HepG2 (cell line): ENCODE measurements around the gene PCBP4. TPM values are rescaled to one million over a fixed set of nuclear protein-coding genes. Genes with fewer than 3 reads are reported as not detected.

ENCODE experiments used
- ARID2 ChIP-seq: sonication (generic); formaldehyde crosslinking; IDR thresholded peaks from 2 replicates; pipeline ENCODE4 v1.8.1; 2022; ENCODE audit warnings: mild to moderate bottlenecking, missing genetic modification reagents, borderline replicate concordance
- HIVEP1 ChIP-seq: sonication (generic); formaldehyde crosslinking; IDR thresholded peaks from 2 replicates; pipeline ENCODE4 v1.4.0; 2020; ENCODE audit warnings: mild to moderate bottlenecking, missing genetic modification reagents
- MAF1 ChIP-seq: sonication (generic); formaldehyde crosslinking; IDR thresholded peaks from 2 replicates; pipeline ENCODE4 v1.5.0; 2020; ENCODE audit warnings: missing genetic modification reagents, borderline replicate concordance
- MAFK ChIP-seq, 2 experiments: IDR thresholded peaks in 1 of 2; conservative IDR thresholded peaks in 1 of 2; 2 replicates each; pipeline ENCODE4 v1.6.1; 2011; ENCODE audit warnings: improper control_type of control experiment in 2 of 2, low read length in 2 of 2
- NAIF1 ChIP-seq: sonication (generic); formaldehyde crosslinking; IDR thresholded peaks from 2 replicates; pipeline ENCODE4 v1.5.0; 2020; ENCODE audit warnings: mild to moderate bottlenecking, missing genetic modification reagents, borderline replicate concordance
- NFAT5 ChIP-seq: sonication (generic); formaldehyde crosslinking; IDR thresholded peaks from 2 replicates; pipeline ENCODE4 v1.4.0; 2020; ENCODE audit warnings: missing genetic modification reagents
- RBAK ChIP-seq: sonication (generic); formaldehyde crosslinking; IDR thresholded peaks from 2 replicates; pipeline ENCODE4 v1.5.1; 2020; ENCODE audit warnings: mild to moderate bottlenecking, missing genetic modification reagents
- REPIN1 ChIP-seq: sonication (generic); formaldehyde crosslinking; IDR thresholded peaks from 2 replicates; pipeline ENCODE4 v1.8.0; 2022; ENCODE audit warnings: missing genetic modification reagents, low read depth, mild to moderate bottlenecking, borderline replicate concordance
- SP140L ChIP-seq: sonication (generic); formaldehyde crosslinking; IDR thresholded peaks from 2 replicates; pipeline ENCODE4 v1.4.0; 2020; ENCODE audit warnings: missing genetic modification reagents, borderline replicate concordance
- SP5 ChIP-seq: IDR thresholded peaks from 2 replicates; pipeline ENCODE4 v1.6.1; 2016; ENCODE audit warnings: low read depth, borderline replicate concordance
- TGIF2 ChIP-seq: IDR thresholded peaks from 2 replicates; pipeline ENCODE4 v1.6.1; 2016; ENCODE audit warnings: control low read depth, missing compliant biosample characterization
- THYN1 ChIP-seq: sonication (generic); formaldehyde crosslinking; IDR thresholded peaks from 2 replicates; pipeline ENCODE4 v1.8.1; 2023; ENCODE audit warnings: low read depth, mild to moderate bottlenecking, moderate library complexity, missing genetic modification reagents, borderline replicate concordance
- ZIK1 ChIP-seq: sonication (generic); formaldehyde crosslinking; IDR thresholded peaks from 2 replicates; pipeline ENCODE4 v1.5.0; 2020; ENCODE audit warnings: mild to moderate bottlenecking, low read depth, missing genetic modification reagents, borderline replicate concordance
- ZMYM3 ChIP-seq: sonication (generic); formaldehyde crosslinking; IDR thresholded peaks from 2 replicates; pipeline ENCODE4 v1.5.1; 2020; ENCODE audit warnings: mild to moderate bottlenecking, missing genetic modification reagents
- ZNF230 ChIP-seq: sonication (generic); formaldehyde crosslinking; IDR thresholded peaks from 2 replicates; pipeline ENCODE4 v1.4.0; 2020; ENCODE audit warnings: mild to moderate bottlenecking, missing genetic modification reagents
- ZNF30 ChIP-seq: sonication (generic); formaldehyde crosslinking; IDR thresholded peaks from 2 replicates; pipeline ENCODE4 v1.5.0; 2020; ENCODE audit warnings: mild to moderate bottlenecking, missing genetic modification reagents
- ZNF451 ChIP-seq: sonication (generic); formaldehyde crosslinking; IDR thresholded peaks from 2 replicates; pipeline ENCODE4 v1.5.0; 2020; ENCODE audit warnings: mild to moderate bottlenecking, missing genetic modification reagents
- ZNF570 ChIP-seq: sonication (generic); formaldehyde crosslinking; IDR thresholded peaks from 2 replicates; pipeline ENCODE4 v1.4.0; 2020; ENCODE audit warnings: mild to moderate bottlenecking, missing genetic modification reagents, borderline replicate concordance
- polyA plus RNA-seq, 8 experiments: library from polyadenylated mRNA; depleted of rRNA in 3 of 8; stranded (reverse) in 7 of 8; unstranded in 1 of 8; fragments of >200 nt; fragmentation: Illumina TruSeq in 4 of 8; extraction: Trizol in 4 of 8; gene quantifications; 2 replicates each; pipeline versions ENCODE4 v1.2.1 to v1.2.3, GENCODE V29; 2011 to 2016; ENCODE audit warnings: low read depth in 4 of 8, missing spikeins in 1 of 8, mixed read lengths in 1 of 8; ENCODE audit not compliant: insufficient read depth in 1 of 8
- total RNA-seq, 5 experiments: library from RNA; depleted of rRNA; stranded (reverse); fragments of >200 nt; fragmentation: Illumina TruSeq; extraction: Trizol; gene quantifications; 2 replicates each; pipeline ENCODE4 v1.2.3, GENCODE V29; 2016; ENCODE audit warnings: low read depth in 1 of 5
- TF ChIP-seq, protein P1 (sequence below): IDR thresholded peaks from 2 replicates; pipeline ENCODE4 v1.6.1; 2016; ENCODE audit warnings: low read depth, borderline replicate concordance
- TF ChIP-seq, protein P2 (sequence below): sonication (generic); IDR thresholded peaks from 2 replicates; pipeline ENCODE4 v1.6.1; 2016; ENCODE audit warnings: low read depth, borderline replicate concordance

Gene PCBP4
- total and polyA plus RNA-seq, 2 of the 13 experiments (the other 11 are each of a cell fraction or from before 2014, with no cell fraction given) = 36.8 to 51.3 TPM

GRCh38 chr3:51995346-51996163 is 28.3 kb upstream of the PCBP4 start, which contains the start of gene RPL29 (continued):
- no peak for TF ChIP-seq THYN1 (CRISPR knock-in tag)
- TF ChIP-seq ZNF30 (CRISPR knock-in tag) = peak; percentile 65; the same call in 1 of the 2 replicates
- peak; percentile 75; the same call in 1 of the 2 replicates for TF ChIP-seq ZNF230 (CRISPR knock-in tag)
- peak; percentile 82; the same call in 1 of the 2 replicates for TF ChIP-seq MAF1 (CRISPR knock-in tag)
- peak; percentile 93 for TF ChIP-seq REPIN1
- no peak for TF ChIP-seq MAFK (conservative IDR thresholded peaks at IDR 0.05 in 1 of 2, IDR thresholded peaks at IDR 0.05 in 1 of 2; ENCODE audit: low read length in 2 of 2)
- TF ChIP-seq ZNF451 (CRISPR knock-in tag) = peak; percentile 60
- no peak for TF ChIP-seq ARID2 (CRISPR knock-in tag)
- TF ChIP-seq ZNF570 (CRISPR knock-in tag) = 0 out of 2 replicates have a peak, but pooled peaks have one; percentile 36
- peak; percentile 68; the same call in 1 of the 2 replicates for TF ChIP-seq HIVEP1
- TF ChIP-seq RBAK = no peak
- TF ChIP-seq NFAT5 (CRISPR knock-in tag) = 0 out of 2 replicates have a peak, but pooled peaks have one; percentile 45
- no peak for TF ChIP-seq ZIK1 (CRISPR knock-in tag)
- TF ChIP-seq, protein P1, sequence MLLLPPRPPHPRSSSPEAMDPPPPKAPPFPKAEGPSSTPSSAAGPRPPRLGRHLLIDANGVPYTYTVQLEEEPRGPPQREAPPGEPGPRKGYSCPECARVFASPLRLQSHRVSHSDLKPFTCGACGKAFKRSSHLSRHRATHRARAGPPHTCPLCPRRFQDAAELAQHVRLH = peak; percentile 70; the same call in 1 of the 2 replicates
- TF ChIP-seq, protein P2, sequence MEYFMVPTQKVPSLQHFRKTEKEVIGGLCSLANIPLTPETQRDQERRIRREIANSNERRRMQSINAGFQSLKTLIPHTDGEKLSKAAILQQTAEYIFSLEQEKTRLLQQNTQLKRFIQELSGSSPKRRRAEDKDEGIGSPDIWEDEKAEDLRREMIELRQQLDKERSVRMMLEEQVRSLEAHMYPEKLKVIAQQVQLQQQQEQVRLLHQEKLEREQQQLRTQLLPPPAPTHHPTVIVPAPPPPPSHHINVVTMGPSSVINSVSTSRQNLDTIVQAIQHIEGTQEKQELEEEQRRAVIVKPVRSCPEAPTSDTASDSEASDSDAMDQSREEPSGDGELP = no peak
- TF ChIP-seq SP5 = peak; percentile 13; the same call in 1 of the 2 replicates
- TF ChIP-seq TGIF2 (CRISPR knock-in tag) = peak; percentile 66; the same call in 1 of the 2 replicates
- TF ChIP-seq ZMYM3 (CRISPR knock-in tag) = no peak
- TF ChIP-seq SP140L (CRISPR knock-in tag) = peak; percentile 96
- peak; percentile 85 for TF ChIP-seq NAIF1 (CRISPR knock-in tag)
